NT2/D1 (cell line): ENCODE results near the gene PDLIM5.

Experiments
- SUZ12 ChIP-seq: IDR thresholded peaks from 2 replicates; pipeline ENCODE4 v1.6.1; 2011; ENCODE audit not compliant: insufficient read length, insufficient read depth; ENCODE audit errors: extremely low read depth
- YY1 ChIP-seq: IDR thresholded peaks from 2 replicates; pipeline ENCODE4 v1.6.1; 2011; ENCODE audit not compliant: insufficient read length, insufficient read depth
- ZNF274 ChIP-seq: IDR thresholded peaks from 2 replicates; pipeline ENCODE4 v1.6.1; 2011; ENCODE audit warnings: mild to moderate bottlenecking, low read depth, low read length

- no peak for TF ChIP-seq ZNF274
- no peak for TF ChIP-seq YY1
- TF ChIP-seq SUZ12: no peak
Observed at GRCh38 chr4:94430406-94430805, 21.3 kb upstream of the PDLIM5 start.
